ENCODE measurements around the gene NT5DC2. TPM values are rescaled to one million over a fixed set of nuclear protein-coding genes. Genes with fewer than 3 reads are reported as not detected.

NT5DC2 gene
- total and polyA plus RNA-seq, 2 donors (not counting 1 experiment from before 2014, with no cell fraction given): 20.3 to 61.5 TPM

DNA sequence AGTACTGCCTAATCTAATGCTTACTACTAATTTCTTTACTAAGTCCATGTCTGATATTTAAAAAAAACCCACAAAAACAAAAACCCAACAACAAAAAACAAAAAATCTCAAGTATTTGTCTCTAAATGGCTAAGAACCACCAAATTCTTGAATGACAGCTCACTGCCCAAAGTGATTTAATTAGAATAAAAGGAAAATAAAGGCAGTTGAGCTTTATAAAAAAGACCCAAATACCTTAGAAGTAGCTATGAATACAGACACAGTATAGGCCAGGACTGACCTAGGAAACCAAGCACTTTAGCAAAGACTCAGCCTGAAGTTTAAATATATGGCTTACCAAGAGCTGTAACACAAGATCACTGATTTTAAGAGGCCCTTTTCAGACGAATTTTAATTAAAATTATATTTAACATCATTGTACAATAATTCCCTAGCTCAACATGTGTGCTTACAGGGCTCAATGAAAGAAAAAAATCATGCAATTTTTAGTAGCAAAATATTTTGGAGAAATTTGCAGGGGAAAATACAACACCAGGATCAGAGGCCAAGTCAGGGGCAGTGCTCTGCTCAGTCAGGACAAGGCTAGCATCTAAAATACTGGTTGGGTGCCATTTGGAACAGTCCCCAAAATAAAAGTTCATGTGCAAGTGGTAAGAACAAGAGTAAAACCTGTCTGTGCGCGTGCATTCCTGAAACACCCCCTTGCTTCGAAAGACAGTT is 27.5 kb upstream of the NT5DC2 start:
- no peak overlapping the region for H3K27ac ChIP-seq (ENCODE audit: insufficient read depth, low read length)
- H3K9me3 ChIP-seq (ENCODE audit: control insufficient read depth, insufficient read depth, low read depth, low read length): no peaks in the 10 kb centered on the region
- H3K36me3 ChIP-seq (ENCODE audit: control insufficient read depth, insufficient read depth, low read length): peaks cover 8% of the 10 kb centered on the region
- TF ChIP-seq EZH2 (IDR thresholded peaks at IDR 0.05; ENCODE audit: low read length, missing control alignments): no peak
- TF ChIP-seq, protein P1, sequence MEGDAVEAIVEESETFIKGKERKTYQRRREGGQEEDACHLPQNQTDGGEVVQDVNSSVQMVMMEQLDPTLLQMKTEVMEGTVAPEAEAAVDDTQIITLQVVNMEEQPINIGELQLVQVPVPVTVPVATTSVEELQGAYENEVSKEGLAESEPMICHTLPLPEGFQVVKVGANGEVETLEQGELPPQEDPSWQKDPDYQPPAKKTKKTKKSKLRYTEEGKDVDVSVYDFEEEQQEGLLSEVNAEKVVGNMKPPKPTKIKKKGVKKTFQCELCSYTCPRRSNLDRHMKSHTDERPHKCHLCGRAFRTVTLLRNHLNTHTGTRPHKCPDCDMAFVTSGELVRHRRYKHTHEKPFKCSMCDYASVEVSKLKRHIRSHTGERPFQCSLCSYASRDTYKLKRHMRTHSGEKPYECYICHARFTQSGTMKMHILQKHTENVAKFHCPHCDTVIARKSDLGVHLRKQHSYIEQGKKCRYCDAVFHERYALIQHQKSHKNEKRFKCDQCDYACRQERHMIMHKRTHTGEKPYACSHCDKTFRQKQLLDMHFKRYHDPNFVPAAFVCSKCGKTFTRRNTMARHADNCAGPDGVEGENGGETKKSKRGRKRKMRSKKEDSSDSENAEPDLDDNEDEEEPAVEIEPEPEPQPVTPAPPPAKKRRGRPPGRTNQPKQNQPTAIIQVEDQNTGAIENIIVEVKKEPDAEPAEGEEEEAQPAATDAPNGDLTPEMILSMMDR (conservative IDR thresholded peaks at IDR 0.05 in 1 of 2, IDR thresholded peaks at IDR 0.05 in 1 of 2; ENCODE audit: low read depth in 1 of 2, low read length in 2 of 2): no peak
- H3K4me1 ChIP-seq (ENCODE audit: control insufficient read depth, extremely low read depth, insufficient read depth, low read length): no peaks in the 10 kb centered on the region
- no peaks in the 10 kb centered on the region for H4K20me1 ChIP-seq (ENCODE audit: control insufficient read depth, extremely low read depth, insufficient read depth, low read length)
- no peak overlapping the region for H3K9ac ChIP-seq (ENCODE audit: insufficient read depth, low read length)
- H3K4me3 ChIP-seq (replicated peaks in 1 of 4; ENCODE audit: control extremely low read depth in 1 of 4, insufficient read depth in 1 of 4, low read depth in 3 of 4, low read length in 4 of 4): no peak overlapping the region
- H3K4me2 ChIP-seq (ENCODE audit: extremely low read depth, insufficient read depth, low read length): no peak overlapping the region
- no peaks in the 10 kb centered on the region for H3K79me2 ChIP-seq (ENCODE audit: control insufficient read depth, insufficient read depth, low read length)
- no peaks in the 10 kb centered on the region for H3K27me3 ChIP-seq (ENCODE audit: control insufficient read depth, insufficient read depth, low read length)
- peak in 1 of 2 donors; percentile 45 for DNase-seq (ENCODE audit: low read depth in 2 of 2)
- no peak overlapping the region for H2AFZ ChIP-seq (ENCODE audit: low read length)

DNA sequence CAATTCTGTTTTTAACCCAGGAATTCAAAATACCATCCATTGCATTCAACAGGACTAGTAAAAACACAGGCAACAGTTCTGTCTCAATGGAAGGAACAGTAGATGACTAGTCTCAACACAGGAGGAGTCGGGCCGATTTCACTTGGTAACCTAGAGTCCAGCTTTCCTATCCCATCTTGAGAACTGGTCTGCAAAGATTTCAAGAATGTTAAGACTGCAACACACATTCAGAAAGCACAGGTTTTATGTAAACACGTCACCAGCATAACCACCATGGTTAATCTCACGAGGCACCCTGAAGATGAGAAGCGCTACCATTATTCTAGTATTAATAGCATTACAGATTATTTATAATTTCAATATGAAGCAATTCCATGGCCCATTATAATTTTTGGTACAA is 24.8 kb upstream of the NT5DC2 start:
- Histone ChIP-seq H3K36me3 (ENCODE audit: control insufficient read depth, insufficient read depth, low read length) (peaks cover 14% of the 10 kb centered on the region), H3K27ac (ENCODE audit: insufficient read depth, low read length) (no peak overlapping the region)
- TF ChIP-seq EZH2 (IDR thresholded peaks at IDR 0.05; ENCODE audit: low read length, missing control alignments): no peak
- TF ChIP-seq, protein P1 (conservative IDR thresholded peaks at IDR 0.05 in 1 of 2, IDR thresholded peaks at IDR 0.05 in 1 of 2; ENCODE audit: low read depth in 1 of 2, low read length in 2 of 2): no peak

DNA sequence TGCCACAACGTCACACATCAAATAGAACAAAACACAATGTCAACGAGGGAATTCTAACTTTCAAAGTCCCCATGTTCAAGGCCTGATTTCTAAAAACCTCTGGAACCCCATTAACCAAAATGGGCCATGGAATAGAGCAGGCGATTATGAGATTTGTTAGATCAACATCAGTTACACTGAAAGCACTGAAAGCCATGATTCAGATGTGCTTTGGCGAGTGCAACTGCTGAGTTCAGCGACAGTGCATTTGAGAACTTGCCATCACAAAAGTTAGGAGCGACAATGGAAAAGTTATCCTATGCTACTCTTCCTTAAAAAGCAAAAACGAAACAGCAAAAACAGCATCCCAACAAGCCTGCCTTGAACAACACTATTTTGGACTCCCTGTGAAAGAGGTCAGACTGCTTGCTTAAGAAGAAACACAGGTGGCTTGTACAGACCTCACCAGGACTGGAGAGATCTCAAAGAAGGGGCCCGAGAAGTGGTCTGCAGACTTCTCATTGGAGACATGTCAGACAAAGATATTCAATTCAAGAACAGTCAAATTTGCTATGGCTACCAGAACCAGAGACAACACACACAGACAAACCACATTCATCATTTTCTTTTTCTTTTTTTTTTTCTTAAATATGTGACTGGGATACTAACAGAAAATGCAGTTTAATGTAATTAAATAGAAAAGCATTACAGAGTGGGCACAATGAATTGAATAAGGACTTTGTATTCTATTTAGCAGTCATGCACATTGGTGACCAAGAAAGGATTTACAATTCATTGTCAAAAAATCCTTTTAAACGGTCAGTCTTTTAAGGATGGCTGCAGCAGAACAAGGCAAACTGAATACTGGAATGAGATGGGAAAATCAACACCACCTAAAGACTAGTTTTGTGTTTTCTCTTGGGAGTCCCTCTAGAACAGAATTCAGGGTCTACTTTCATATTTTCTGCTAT is 23.6 kb upstream of the NT5DC2 start:
- no peak overlapping the region for H3K27ac ChIP-seq (ENCODE audit: insufficient read depth, low read length)
- no peak for TF ChIP-seq EZH2 (IDR thresholded peaks at IDR 0.05; ENCODE audit: low read length, missing control alignments)
- TF ChIP-seq, protein P1 (conservative IDR thresholded peaks at IDR 0.05 in 1 of 2, IDR thresholded peaks at IDR 0.05 in 1 of 2; ENCODE audit: low read depth in 1 of 2, low read length in 2 of 2): no peak
- no peaks in the 10 kb centered on the region for H3K27me3 ChIP-seq (ENCODE audit: control insufficient read depth, insufficient read depth, low read length)
- peaks cover 14% of the 10 kb centered on the region for H3K36me3 ChIP-seq (ENCODE audit: control insufficient read depth, insufficient read depth, low read length)
- H3K4me2 ChIP-seq (ENCODE audit: extremely low read depth, insufficient read depth, low read length): no peak overlapping the region
- H3K9ac ChIP-seq (ENCODE audit: insufficient read depth, low read length): no peak overlapping the region
- H3K79me2 ChIP-seq (ENCODE audit: control insufficient read depth, insufficient read depth, low read length): no peaks in the 10 kb centered on the region
- no peaks in the 10 kb centered on the region for H3K9me3 ChIP-seq (ENCODE audit: control insufficient read depth, insufficient read depth, low read depth, low read length)
- DNase-seq (ENCODE audit: low read depth in 2 of 2): no peak
- no peaks in the 10 kb centered on the region for H3K4me1 ChIP-seq (ENCODE audit: control insufficient read depth, extremely low read depth, insufficient read depth, low read length)
- H3K4me3 ChIP-seq (replicated peaks in 1 of 4; ENCODE audit: control extremely low read depth in 1 of 4, insufficient read depth in 1 of 4, low read depth in 3 of 4, low read length in 4 of 4): no peak overlapping the region
- no peak overlapping the region for H2AFZ ChIP-seq (ENCODE audit: low read length)
- no peaks in the 10 kb centered on the region for H4K20me1 ChIP-seq (ENCODE audit: control insufficient read depth, extremely low read depth, insufficient read depth, low read length)

More for the DNA sequence above, 24.8 kb upstream of the NT5DC2 start:
- no peaks in the 10 kb centered on the region for H4K20me1 ChIP-seq (ENCODE audit: control insufficient read depth, extremely low read depth, insufficient read depth, low read length)
- H3K9me3 ChIP-seq (ENCODE audit: control insufficient read depth, insufficient read depth, low read depth, low read length): no peaks in the 10 kb centered on the region
- no peaks in the 10 kb centered on the region for H3K27me3 ChIP-seq (ENCODE audit: control insufficient read depth, insufficient read depth, low read length)
- no peak overlapping the region for H3K4me3 ChIP-seq (replicated peaks in 1 of 4; ENCODE audit: control extremely low read depth in 1 of 4, insufficient read depth in 1 of 4, low read depth in 3 of 4, low read length in 4 of 4)
- H3K4me1 ChIP-seq (ENCODE audit: control insufficient read depth, extremely low read depth, insufficient read depth, low read length): no peaks in the 10 kb centered on the region
- no peak for DNase-seq (ENCODE audit: low read depth in 2 of 2)
- H3K4me2 ChIP-seq (ENCODE audit: extremely low read depth, insufficient read depth, low read length): no peak overlapping the region
- H2AFZ ChIP-seq (ENCODE audit: low read length): no peak overlapping the region
- no peak overlapping the region for H3K9ac ChIP-seq (ENCODE audit: insufficient read depth, low read length)
- H3K79me2 ChIP-seq (ENCODE audit: control insufficient read depth, insufficient read depth, low read length): no peaks in the 10 kb centered on the region

Data from fibroblast of lung (primary cell).